ENCODE results near the gene SLC35A2.

DNA sequence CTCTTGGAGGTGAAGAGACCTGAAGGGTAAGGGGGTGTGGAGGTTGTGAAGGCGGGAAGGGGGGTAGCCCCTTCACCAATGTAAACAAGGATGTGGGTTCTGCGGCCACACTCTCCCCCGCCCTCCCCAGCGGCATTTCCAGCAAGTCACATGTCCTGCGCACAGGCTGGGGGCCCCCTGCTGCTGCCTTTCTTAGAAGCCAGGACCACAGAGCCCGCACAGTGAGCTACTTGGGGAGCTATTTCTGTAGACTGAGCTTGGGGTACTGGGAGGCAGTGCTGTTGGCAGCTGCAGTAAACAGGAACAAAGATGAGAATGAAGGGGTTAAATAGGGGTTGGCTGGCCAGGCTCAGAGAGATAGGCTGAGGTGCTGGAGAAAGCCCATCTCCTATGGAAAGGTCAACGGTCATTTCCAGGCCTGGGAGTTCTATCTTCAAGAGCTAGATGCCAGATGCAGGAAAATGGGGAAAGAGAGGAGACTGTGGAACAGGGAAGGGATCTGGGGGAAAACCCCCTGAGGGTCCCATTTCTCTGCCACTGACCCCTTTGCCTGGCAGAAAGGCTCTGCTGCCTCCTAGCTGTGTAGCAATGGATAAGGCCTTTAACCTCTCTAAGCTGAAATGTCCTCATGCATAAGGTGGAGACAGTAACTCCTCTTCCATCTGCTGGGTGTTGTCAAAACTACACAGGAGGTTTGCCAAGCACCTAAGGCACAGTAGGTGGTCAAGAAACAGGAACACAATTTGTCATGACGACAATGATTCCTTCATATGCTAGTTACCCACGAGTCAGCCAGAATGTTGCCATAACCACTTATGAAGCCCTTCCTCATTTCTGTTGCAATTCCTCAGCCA, 25.8 kb upstream of the SLC35A2 start:
- TF ChIP-seq, protein P1, sequence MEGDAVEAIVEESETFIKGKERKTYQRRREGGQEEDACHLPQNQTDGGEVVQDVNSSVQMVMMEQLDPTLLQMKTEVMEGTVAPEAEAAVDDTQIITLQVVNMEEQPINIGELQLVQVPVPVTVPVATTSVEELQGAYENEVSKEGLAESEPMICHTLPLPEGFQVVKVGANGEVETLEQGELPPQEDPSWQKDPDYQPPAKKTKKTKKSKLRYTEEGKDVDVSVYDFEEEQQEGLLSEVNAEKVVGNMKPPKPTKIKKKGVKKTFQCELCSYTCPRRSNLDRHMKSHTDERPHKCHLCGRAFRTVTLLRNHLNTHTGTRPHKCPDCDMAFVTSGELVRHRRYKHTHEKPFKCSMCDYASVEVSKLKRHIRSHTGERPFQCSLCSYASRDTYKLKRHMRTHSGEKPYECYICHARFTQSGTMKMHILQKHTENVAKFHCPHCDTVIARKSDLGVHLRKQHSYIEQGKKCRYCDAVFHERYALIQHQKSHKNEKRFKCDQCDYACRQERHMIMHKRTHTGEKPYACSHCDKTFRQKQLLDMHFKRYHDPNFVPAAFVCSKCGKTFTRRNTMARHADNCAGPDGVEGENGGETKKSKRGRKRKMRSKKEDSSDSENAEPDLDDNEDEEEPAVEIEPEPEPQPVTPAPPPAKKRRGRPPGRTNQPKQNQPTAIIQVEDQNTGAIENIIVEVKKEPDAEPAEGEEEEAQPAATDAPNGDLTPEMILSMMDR (conservative IDR thresholded peaks at IDR 0.05 in 1 of 2, IDR thresholded peaks at IDR 0.05 in 1 of 2; ENCODE audit: extremely low read depth in 1 of 2, insufficient read depth in 1 of 2, low read depth in 1 of 2, low read length in 2 of 2), result no peak
- TF ChIP-seq EZH2 (IDR thresholded peaks at IDR 0.05; ENCODE audit: borderline replicate concordance, low read length), result no peak

Data from mammary epithelial cell (primary cell).